HG03097 (cell line): ENCODE results near the gene EPB41L4B.
"Not testable (repeated sequence)": the region's sequence is repeated elsewhere in the genome, so short reads cannot be mapped to it uniquely, and the experiment has no call there.

ENCODE experiments used
- ATAC-seq: cut with Tn5 transposase; IDR thresholded peaks from one replicate; pipeline ENCODE4 v1.9.1; 2021; ENCODE audit not compliant: unreplicated experiment, low FRiP score

The EPB41L4B gene

GRCh38 chr9:109133533-109133932 is 187.3 kb downstream of the EPB41L4B start:
- ATAC-seq, result no peak

DNA sequence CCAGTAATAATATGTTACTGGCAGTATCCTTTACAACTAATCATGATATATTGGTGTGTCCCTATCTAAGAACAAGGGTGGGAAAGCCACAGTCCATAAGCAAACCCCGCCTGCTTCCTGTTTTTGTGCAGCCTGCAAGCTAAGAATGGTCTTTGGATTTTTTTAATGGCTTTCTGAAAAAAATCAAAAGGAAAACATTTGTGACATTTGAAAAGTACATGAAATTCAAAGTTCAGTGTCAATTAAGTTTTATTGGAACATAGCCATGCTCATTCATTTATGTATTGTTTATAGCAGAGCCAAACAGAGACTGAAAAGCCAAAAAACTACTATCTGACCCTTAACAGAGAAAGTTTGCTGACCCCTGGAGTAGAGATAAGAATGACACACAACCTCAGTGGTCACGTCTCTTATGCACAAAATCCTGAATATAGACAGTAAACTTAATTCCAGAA is 188.3 kb downstream of the EPB41L4B start:
- no peak for ATAC-seq

DNA sequence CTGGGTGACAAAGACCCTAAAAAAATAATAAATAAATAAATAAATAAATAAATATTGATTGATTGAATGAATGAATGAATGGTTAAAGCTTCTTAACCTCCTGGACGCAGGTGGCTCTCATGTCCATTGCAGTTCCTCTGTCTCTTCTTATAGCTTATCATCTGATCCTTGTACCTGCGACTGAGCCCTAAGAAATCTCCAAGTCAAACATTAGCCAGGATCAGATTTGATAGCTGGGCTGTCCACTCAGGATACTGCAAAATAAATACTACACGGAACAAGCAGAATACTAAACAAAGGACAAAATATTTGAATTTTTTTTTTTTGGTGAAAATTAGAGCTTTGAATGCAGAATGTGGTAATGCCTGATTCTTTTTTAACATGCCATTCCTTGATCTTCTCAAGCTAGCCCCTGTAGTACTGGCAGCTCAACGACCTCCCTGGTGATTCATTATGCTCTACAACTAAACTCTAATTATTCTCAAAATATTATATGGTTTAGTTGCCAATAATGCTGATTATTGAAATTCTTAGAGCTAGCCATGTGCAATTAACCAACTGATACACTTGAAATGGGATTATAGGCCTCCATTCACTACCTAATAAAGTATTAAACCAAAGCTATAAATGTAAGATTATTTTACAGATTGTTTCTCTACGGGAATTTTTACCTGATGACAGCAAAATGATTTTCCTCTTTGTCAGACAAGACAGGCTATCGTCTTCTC is 191.2 kb downstream of the EPB41L4B start:
- no peak for ATAC-seq

DNA sequence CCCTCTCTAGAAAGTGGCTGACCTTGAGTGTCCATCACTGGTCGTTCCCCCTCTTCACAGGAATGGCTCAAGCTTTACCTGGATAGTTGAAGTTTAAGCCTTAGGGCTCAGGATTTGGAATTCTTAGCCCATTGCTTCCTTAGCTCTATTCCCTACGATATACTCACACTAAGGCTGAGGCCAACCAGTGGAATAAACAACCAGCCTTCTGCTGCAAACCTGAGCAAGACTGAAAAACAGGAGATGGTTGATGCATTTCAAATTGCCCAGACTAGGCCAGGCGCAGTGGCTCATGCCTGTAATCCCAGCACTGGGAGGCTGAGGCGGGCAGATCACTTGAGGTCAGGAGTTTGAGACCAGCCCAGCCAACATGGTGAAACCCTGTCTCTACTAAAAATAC is 194.2 kb downstream of the EPB41L4B start:
- ATAC-seq, result not testable (repeated sequence)

GRCh38 chr9:109124121-109124520 is 196.7 kb downstream of the EPB41L4B start:
- ATAC-seq, result no peak

- ATAC-seq, result peak; percentile 23
Observed at GRCh38 chr9:109122726-109123621, 197.9 kb downstream of the EPB41L4B start.
